D721Med (cell line): Measurements from ENCODE around the gene PCP4L1.

Experiments used
- DNase-seq: peaks from one replicate; pipeline ENCODE4 v3.0.0; 2011; ENCODE audit warnings: low spot score; ENCODE audit not compliant: insufficient read length
- FAIRE-seq: peaks from 2 replicates; lab custom pipeline; 2011; peaks lifted over from hg19 to GRCh38; lab: Jason Lieb, UNC
- TF ChIP-seq, protein P1 (sequence below): IDR thresholded peaks from 2 replicates; pipeline ENCODE4 v1.5.1; 2012; ENCODE audit warnings: mild to moderate bottlenecking, control low read depth; ENCODE audit not compliant: insufficient read depth; ENCODE audit errors: missing control alignments

The PCP4L1 gene

DNA sequence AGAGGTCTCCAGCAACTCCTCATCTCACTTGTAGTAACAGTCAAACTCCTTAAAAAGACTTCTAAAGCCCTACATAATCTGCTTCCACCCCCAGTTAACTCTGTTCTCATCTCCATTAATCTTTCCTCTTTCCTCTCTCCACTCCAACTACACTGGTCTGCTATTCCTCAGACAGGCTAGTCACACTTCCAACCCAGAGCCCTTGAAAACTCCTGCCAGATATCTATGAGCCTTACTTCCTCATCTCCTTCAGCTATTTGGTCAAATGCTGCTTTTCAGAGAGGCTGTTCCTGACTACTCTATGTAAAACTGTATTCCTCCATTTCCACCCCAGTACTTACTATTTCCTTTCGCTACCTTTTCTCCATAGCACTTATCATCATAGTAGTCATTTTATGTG lies 24.4 kb downstream of the PCP4L1 start:
- TF ChIP-seq, protein P1, sequence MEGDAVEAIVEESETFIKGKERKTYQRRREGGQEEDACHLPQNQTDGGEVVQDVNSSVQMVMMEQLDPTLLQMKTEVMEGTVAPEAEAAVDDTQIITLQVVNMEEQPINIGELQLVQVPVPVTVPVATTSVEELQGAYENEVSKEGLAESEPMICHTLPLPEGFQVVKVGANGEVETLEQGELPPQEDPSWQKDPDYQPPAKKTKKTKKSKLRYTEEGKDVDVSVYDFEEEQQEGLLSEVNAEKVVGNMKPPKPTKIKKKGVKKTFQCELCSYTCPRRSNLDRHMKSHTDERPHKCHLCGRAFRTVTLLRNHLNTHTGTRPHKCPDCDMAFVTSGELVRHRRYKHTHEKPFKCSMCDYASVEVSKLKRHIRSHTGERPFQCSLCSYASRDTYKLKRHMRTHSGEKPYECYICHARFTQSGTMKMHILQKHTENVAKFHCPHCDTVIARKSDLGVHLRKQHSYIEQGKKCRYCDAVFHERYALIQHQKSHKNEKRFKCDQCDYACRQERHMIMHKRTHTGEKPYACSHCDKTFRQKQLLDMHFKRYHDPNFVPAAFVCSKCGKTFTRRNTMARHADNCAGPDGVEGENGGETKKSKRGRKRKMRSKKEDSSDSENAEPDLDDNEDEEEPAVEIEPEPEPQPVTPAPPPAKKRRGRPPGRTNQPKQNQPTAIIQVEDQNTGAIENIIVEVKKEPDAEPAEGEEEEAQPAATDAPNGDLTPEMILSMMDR: no peak
- no peak for DNase-seq
- FAIRE-seq: no peak

DNA sequence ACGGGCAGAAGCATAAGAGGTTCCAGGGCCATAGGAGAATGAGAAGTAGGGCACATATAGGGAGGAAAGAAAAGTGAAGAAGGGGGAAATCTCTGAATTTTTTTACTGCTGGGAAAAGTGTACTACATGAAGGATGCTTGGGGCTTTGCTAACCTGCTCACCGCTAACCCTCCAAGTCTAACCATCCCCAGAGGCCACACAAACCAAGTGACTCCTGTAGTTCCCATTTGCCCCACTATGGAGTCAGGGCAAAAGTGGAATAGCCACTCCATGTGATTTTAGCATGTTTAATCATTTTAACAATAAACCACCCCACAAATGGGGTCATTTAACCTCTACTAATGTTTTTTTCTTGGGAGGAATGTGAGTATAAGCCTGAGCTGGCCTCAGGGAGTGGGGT lies 26.6 kb downstream of the PCP4L1 start:
- TF ChIP-seq, protein P1: no peak
- FAIRE-seq: no peak

DNA sequence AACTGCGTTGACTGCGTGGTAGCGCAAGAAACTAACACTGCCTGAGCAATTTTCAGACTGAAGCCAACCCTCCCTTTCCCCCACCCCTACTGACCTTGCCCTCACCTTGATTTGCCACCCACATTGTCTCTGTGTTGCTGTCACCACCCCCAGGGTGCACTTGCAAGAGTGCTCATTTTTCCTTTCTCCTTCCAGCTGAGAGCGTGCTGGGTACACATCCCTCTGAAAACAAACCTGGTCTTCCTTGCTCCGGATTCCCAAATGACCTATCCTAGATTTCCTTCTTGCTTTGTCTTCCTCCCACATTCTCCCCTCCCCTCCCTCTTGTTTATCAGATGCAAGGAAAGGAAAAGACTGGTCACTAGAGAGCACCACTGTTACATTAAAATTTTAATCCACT lies 27.0 kb downstream of the PCP4L1 start:
- TF ChIP-seq, protein P1: no peak
- FAIRE-seq: no peak
- no peak for DNase-seq

More for the DNA sequence above, 26.6 kb downstream of the PCP4L1 start:
- no peak for DNase-seq

DNA sequence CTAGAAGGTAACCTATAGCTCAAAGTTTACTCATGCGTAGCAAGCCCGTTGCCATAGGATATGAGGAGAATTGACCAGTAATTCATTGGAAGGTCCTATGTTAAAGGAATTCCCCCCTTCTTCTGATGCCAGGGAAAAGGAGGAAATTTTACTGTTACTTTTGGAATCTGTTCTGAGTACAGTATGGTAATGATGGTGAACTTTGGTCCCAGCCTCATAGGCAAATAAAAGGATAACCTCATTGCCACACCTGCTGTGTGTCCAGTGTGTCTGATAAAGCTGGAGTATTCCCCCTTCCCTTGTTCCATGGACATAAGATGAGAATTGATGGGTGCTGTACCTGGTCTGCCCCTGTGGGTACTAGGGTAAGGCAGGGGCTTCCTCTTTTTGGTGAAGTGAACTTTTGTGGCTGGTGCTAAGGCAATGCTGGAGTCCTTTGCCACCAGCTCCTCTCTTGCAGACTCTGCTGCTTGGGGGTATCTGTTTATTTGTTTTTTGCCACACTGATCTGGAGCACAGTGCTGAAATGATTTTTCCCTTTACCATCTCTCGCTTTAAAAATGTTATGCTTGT lies 29.0 kb downstream of the PCP4L1 start:
- no peak for FAIRE-seq

DNA sequence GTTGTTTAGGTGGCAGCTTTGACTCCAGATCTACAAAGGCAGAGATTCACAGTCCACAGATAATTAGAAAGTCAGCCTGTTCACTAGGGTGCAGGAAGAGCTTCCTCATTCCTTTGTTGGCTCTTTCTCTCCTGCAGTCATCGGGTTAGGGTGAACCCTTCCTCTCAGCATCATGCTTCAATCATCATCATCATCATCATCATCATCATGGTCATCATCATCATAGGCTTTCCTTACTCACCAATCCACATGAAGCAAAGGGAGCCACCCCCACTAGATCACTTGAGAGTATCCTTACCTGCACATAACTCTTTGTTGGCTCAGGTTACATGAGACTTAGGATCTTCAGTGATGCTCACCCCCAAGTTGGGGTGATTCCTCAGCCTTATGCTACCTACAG lies 32.2 kb downstream of the PCP4L1 start:
- TF ChIP-seq, protein P1: no peak
- no peak for DNase-seq
- FAIRE-seq: no peak

More for the DNA sequence above, 29.0 kb downstream of the PCP4L1 start:
- TF ChIP-seq, protein P1: no peak
- DNase-seq: no peak

DNA sequence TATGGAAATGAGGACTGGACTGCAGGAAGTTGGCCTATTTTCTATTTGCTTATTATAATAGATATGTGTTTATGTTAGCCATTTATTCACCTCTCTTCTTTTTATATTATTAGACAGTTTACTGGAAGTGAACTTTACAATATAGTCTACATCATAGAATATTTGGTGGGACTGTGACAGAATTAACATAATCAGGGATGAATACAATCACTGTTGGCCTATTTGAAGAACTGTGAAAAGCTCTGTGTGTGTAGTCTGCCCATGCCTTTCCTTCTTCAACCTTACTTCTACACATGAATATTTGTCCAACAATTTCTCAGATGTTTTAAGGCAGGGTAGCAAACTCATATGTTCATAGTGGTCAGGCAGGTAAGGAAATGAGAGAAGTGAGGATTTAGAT lies 38.9 kb downstream of the PCP4L1 start:
- TF ChIP-seq, protein P1: no peak
- FAIRE-seq: peak; percentile 11

DNA sequence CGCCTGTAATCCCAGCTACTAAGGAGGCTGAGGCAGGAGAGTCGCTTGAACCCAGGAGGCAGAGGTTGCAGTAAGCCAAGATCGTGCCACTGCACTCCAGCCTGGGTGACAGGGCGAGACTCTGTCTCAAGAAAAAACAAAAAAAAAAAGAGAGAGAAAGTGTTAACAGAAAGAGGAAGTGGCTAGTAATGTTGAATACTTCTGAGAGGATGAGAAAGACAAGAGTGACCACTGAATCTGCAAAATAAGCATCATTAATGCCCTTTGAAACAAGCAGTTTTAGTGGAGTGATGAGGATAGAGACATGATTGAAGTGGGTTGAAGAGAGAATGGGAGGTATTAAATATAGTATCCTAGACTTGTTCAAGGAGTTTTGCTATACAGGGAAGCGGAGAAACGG lies 39.6 kb downstream of the PCP4L1 start:
- DNase-seq (no peak), FAIRE-seq (no peak)
- TF ChIP-seq, protein P1: no peak

More for the DNA sequence above, 38.9 kb downstream of the PCP4L1 start:
- DNase-seq: no peak
